GM12874 (cell line): Measurements from ENCODE around the gene LPAR1.

ENCODE experiments used
- TF ChIP-seq, protein P1 (sequence below): IDR thresholded peaks from 2 replicates; pipeline ENCODE4 v1.5.1; 2011; ENCODE audit warnings: low read depth, mild to moderate bottlenecking, control low read depth, low read length, moderate library complexity; ENCODE audit not compliant: insufficient read depth

Gene LPAR1

DNA sequence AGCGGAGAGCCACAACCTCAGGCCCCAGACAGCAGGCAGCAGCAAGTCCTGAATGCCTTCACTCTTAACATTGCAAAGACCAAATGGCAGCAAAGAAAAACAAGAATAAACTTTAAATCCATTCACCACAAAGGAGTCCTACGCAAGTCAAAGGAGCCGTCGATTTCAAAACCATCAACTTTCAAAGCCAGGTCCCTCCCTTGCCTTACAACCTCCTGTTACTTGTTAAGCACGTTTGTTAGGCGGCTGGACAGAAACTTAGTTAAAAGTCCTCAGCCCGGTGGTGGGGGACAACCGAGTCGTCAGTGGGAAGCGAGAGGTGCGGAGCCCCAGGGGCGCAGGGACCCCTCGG is 938 bp downstream of the LPAR1 start:
- TF ChIP-seq, protein P1, sequence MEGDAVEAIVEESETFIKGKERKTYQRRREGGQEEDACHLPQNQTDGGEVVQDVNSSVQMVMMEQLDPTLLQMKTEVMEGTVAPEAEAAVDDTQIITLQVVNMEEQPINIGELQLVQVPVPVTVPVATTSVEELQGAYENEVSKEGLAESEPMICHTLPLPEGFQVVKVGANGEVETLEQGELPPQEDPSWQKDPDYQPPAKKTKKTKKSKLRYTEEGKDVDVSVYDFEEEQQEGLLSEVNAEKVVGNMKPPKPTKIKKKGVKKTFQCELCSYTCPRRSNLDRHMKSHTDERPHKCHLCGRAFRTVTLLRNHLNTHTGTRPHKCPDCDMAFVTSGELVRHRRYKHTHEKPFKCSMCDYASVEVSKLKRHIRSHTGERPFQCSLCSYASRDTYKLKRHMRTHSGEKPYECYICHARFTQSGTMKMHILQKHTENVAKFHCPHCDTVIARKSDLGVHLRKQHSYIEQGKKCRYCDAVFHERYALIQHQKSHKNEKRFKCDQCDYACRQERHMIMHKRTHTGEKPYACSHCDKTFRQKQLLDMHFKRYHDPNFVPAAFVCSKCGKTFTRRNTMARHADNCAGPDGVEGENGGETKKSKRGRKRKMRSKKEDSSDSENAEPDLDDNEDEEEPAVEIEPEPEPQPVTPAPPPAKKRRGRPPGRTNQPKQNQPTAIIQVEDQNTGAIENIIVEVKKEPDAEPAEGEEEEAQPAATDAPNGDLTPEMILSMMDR, result no peak

DNA sequence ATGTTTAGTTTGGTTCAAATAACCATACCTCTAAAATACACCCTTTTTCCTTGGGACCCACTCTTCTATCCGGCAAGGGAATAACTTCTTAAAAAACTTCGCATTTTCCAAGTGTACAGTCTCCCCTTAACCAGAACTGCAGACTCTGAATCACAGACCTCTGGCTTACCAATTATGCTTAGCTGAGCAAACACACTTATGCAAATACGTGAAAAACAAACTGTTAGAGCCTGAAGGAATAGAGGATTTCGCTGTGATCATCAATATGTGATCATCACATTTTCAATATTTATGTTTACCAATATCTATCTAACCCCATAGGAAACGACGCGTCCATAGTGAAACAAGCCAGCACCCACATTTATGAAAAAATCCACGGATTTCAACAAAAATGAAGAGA is 1.3 kb downstream of the LPAR1 start:
- TF ChIP-seq, protein P1, result no peak

DNA sequence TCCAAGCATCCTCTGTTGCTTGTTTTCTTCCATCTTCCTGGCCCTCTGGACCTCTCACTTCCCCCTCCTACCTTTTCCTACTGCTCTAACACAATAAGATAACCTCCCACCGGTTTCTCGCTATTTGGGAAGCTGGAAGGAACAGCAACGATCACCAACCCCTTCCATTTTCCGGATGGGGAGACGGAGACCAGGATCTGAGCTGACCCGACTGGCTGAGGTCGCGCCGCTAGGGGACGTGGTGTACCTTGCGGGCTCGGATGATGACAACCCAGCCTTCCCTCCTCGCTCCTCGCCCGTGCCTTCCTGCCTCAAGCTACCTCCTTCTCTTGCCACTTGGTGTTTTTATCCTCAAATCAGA is 1.9 kb downstream of the LPAR1 start:
- TF ChIP-seq, protein P1, result peak; percentile 67

DNA sequence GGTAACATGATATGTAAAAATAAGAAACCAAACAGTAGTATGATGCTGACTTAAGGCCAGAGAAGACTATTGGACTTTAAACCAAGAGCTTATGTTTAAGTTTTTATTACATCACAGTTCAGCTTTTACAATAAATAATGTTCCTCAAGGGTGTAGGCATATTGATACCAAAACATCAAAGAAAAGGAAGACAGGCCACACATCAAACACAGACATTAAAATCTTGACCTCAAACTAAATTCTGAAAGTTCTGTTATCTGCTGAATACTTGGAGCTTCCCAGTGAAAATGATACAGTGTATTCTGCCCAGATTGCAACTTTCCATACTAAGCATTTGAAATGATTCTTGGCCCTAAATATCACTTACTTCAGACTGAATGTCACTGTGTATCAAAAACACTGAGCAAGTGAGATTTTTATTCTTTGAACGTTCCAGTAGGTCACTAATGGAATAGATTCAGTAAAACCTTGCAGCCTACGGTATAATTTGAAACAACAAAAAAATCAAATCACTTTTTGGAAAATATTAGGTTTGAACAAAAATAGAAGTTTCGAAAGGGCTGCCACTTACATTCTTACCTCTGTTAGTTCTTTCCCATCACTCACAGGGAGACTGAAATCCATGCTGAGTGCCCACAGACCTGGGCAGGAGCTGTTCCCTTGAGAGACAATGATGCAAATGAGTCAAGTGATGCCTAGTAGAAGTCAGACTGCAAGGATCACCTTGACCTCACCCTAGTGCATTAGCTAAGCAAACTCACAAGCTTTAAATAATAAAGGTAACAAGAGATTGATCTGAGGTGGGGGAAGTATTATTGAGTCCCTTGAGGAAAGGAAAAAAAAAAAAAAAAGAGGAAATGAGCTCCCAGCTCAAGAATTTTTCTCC is 2.5 kb downstream of the LPAR1 start:
- TF ChIP-seq, protein P1, result no peak

DNA sequence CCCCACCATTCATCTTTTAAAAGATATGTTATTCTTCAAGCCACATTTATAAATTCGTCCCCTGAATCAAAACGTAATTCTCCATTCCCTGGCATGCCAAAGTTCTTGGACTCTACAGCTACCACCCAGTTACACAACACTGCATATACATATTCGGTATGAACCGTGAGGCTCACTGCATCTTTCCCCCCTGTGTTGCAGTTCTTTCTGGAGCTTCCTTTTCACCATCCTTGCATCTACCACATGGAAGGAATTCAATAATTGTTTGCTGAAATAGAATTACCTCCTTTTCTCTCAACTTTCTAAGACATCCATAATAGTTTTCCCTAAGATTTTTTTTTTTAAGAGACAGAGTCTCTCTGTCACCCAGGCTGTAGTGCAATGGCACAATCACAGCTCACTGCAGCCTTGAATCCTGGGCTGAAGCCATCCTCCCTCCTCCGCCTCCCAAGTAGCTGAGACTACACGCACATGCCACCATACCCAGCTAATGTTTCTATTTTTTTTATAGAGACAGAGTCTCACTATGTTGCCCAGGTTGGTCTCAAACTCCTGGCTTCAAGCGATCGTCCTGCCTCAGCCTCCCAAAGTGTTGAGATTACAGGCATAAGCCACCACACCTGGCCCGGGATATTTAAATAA is 3.3 kb downstream of the LPAR1 start:
- TF ChIP-seq, protein P1, result no peak

DNA sequence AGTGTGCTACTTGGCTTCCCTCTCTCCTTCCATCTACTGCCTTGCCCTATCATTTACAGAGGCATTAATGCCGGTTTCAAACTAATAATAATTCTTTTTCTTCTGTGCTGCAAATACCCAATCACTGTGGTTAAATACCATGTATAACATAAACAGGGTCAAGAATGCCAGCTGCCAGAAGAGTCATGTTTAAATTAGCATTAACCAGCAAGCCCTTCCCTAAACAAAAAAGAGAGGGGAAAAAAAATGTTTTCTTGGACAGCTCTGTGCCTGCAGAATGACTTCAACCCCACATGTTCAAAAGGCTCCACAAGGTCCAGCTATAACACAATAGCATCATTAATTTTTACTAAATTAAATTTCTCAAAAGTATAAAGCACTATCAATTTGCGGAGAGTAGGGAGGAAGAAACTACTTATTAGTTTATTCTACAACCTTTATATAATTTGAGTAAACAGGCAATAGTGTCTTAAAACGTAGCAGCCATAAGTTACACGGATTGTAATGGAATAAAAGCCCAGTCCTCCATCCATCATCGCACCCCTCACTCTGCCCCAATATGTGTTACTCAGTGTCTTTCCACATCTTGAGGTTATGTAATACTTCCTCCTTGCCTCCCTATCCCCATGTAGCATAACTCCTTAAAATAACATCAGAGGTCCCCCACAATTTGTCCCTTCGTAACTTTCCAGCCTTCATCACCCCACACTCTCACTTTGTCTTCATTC is 3.9 kb downstream of the LPAR1 start:
- TF ChIP-seq, protein P1, result no peak

DNA sequence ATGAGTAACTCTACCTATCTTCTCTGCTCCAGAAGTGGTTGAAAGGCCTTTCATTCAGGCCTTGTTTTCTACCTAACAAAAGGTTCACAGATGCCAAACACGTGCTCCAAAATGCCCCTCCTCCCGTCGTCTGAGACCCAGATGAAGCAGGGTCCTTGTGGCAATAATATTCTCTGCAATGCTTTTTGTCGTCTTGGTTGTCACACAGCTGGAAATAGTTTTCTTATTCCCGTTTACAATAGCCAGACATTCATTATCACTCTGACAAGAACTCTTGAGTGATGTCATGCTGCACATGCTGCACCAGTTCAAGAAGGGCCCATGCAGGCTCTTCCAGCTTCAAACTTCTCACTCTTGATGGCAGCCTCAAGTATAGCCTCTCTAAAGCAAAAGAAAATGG is 7.8 kb downstream of the LPAR1 start:
- TF ChIP-seq, protein P1, result no peak
